ENCODE data around the gene EMCN.

DNA sequence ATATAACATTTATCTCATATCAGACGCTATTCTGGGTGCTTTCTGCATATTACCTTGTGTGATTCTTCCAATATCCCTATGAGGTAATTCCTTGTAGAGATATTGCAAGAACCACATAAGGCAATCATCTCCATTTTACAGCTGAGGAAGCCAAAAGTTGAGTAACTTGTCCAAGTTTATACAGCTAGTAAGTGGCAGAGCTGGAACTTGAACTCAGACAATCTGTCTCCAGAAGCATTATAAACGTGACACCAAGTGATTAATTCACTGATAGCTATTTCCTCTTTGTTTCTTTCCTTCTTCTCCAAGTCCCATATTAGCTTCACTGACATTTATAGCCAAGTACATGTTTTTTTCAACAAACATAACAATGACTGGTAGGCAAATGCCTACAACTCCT is 7.3 kb downstream of the EMCN start:
- no peak for TF ChIP-seq EZH2phosphoT487 (IDR thresholded peaks at IDR 0.05; ENCODE audit: insufficient read depth, low read depth)
- TF ChIP-seq EZH2 (IDR thresholded peaks at IDR 0.05; ENCODE audit: insufficient read depth, poor library complexity, severe bottlenecking) = no peak

Measured in GM23248 (cell line).